ENCODE results near the gene TGFB1I1.

- TF ChIP-seq CTCF (IDR thresholded peaks at IDR 0.05; ENCODE audit: low read depth, low read length, poor library complexity, severe bottlenecking) (no peak), EZH2phosphoT487 (IDR thresholded peaks at IDR 0.05; ENCODE audit: borderline replicate concordance, low read length) (no peak)
Observed at GRCh38 chr16:31483081-31483480, 11.1 kb downstream of the TGFB1I1 start, which contains the start of gene SLC5A2.
